ENCODE results near the gene B2M.

- TF ChIP-seq, protein P1, sequence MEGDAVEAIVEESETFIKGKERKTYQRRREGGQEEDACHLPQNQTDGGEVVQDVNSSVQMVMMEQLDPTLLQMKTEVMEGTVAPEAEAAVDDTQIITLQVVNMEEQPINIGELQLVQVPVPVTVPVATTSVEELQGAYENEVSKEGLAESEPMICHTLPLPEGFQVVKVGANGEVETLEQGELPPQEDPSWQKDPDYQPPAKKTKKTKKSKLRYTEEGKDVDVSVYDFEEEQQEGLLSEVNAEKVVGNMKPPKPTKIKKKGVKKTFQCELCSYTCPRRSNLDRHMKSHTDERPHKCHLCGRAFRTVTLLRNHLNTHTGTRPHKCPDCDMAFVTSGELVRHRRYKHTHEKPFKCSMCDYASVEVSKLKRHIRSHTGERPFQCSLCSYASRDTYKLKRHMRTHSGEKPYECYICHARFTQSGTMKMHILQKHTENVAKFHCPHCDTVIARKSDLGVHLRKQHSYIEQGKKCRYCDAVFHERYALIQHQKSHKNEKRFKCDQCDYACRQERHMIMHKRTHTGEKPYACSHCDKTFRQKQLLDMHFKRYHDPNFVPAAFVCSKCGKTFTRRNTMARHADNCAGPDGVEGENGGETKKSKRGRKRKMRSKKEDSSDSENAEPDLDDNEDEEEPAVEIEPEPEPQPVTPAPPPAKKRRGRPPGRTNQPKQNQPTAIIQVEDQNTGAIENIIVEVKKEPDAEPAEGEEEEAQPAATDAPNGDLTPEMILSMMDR (IDR thresholded peaks at IDR 0.05) = no peak
- no peak for TF ChIP-seq POLR2A (IDR thresholded peaks at IDR 0.05)
Observed at GRCh38 chr15:44673639-44674038, 37.7 kb upstream of the B2M start.

Measured in Peyer's patch (tissue), 4 donors.